ENCODE measurements around the gene KIAA0825. TPM values are rescaled to one million over a fixed set of nuclear protein-coding genes. Genes with fewer than 3 reads are reported as not detected.

The KIAA0825 gene
- total RNA-seq, 4 donors from 2014 or later: 0.60 to 2.5 (median 1.6) TPM

DNA sequence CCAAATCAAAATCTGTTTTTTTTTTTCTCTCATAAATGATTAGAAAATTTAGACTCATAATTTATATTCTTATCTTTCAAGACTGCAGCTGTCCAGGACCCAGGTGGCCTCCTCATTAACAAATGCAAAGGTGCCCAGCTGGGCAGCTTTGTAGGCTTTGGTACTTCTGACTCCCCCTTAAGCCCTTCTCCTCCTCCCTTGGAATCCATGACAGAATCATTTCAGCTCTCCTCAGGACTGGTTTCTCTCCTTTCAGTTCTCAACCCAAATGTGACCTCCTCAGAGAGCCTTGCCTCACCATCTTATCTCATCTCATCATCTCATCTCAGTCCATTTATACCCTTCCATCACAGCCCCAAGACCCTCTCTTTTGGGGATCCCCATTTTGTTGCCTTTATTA, 221.7 kb downstream of the KIAA0825 start:
- TF ChIP-seq POLR2A (IDR thresholded peaks at IDR 0.05): no peak
- TF ChIP-seq, protein P1, sequence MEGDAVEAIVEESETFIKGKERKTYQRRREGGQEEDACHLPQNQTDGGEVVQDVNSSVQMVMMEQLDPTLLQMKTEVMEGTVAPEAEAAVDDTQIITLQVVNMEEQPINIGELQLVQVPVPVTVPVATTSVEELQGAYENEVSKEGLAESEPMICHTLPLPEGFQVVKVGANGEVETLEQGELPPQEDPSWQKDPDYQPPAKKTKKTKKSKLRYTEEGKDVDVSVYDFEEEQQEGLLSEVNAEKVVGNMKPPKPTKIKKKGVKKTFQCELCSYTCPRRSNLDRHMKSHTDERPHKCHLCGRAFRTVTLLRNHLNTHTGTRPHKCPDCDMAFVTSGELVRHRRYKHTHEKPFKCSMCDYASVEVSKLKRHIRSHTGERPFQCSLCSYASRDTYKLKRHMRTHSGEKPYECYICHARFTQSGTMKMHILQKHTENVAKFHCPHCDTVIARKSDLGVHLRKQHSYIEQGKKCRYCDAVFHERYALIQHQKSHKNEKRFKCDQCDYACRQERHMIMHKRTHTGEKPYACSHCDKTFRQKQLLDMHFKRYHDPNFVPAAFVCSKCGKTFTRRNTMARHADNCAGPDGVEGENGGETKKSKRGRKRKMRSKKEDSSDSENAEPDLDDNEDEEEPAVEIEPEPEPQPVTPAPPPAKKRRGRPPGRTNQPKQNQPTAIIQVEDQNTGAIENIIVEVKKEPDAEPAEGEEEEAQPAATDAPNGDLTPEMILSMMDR (IDR thresholded peaks at IDR 0.05 in 4 of 5, conservative IDR thresholded peaks at IDR 0.05 in 1 of 5): no peak
- DNase-seq (no peak), ATAC-seq (no peak)
- in situ Hi-C loops (cut with MboI; ENCODE audit: low sequenced_read_pairs in 4 of 4): no loop called here
- H3K27ac ChIP-seq: no peak overlapping the region
- no peaks in the 10 kb centered on the region for H3K36me3 ChIP-seq
- H3K9me3 ChIP-seq: no peaks in the 10 kb centered on the region
- H3K27me3 ChIP-seq: no peaks in the 10 kb centered on the region
- H3K4me1 ChIP-seq: no peaks in the 10 kb centered on the region
- no peak overlapping the region for H3K4me3 ChIP-seq
- intact Hi-C loops (cut with DNase I; ENCODE audit: low total_unique reads): no loop called here

DNA sequence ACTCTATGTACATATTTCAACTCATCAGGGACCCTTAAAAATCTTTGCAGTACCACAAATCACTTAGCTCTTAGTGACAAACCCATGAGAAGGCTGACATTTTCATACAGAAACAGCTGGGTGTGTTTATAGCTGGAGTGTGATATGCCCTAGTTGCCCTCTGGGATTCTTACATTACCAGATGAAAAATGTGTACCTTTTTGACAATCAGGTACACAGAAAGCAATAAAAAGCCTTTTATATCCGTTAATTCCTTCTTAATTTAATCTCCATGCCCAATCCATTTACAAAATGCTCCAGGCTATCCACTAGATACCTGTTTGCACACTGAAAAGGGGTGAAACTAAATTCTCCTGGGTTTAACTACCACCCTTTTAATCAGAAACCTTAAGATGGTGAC, 222.9 kb downstream of the KIAA0825 start:
- no peak for DNase-seq
- Histone ChIP-seq H3K4me1 (no peaks in the 10 kb centered on the region), H3K27me3 (no peaks in the 10 kb centered on the region), H3K9me3 (no peaks in the 10 kb centered on the region), H3K27ac (no peak overlapping the region), H3K4me3 (no peak overlapping the region), H3K36me3 (no peaks in the 10 kb centered on the region)
- in situ Hi-C loops (cut with MboI; ENCODE audit: low sequenced_read_pairs in 4 of 4) (no loop called here), intact Hi-C loops (cut with DNase I; ENCODE audit: low total_unique reads) (no loop called here)
- ATAC-seq: no peak
- TF ChIP-seq, protein P1 (IDR thresholded peaks at IDR 0.05 in 4 of 5, conservative IDR thresholded peaks at IDR 0.05 in 1 of 5): no peak
- TF ChIP-seq POLR2A (IDR thresholded peaks at IDR 0.05): no peak

DNA sequence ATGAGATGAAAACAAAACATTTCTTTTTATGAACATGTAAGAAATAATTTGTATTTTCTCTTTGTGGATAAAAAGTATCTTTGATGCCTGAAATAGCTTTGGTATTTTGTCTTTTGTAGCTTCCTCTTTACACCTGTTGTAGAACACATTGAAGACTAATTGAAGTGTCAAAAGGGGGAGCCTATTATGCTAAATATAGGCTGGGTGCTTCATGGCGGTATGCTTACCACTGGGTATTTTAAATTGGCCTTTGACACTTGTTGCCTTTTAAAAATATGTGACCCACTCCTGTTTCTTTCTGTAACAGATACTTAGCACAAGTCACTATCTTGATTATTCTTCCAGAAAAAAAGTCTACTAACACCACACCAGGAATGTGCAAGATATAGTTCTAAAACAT, 226.4 kb downstream of the KIAA0825 start:
- H3K4me3 ChIP-seq: no peak overlapping the region
- ATAC-seq (no peak), DNase-seq (no peak)
- in situ Hi-C loops (cut with MboI; ENCODE audit: low sequenced_read_pairs in 4 of 4) (no loop called here), intact Hi-C loops (cut with DNase I; ENCODE audit: low total_unique reads) (no loop called here)
- H3K27ac ChIP-seq: no peak overlapping the region
- H3K36me3 ChIP-seq: no peaks in the 10 kb centered on the region
- H3K4me1 ChIP-seq: no peaks in the 10 kb centered on the region
- TF ChIP-seq, protein P1 (IDR thresholded peaks at IDR 0.05 in 4 of 5, conservative IDR thresholded peaks at IDR 0.05 in 1 of 5): no peak
- TF ChIP-seq POLR2A (IDR thresholded peaks at IDR 0.05): no peak
- H3K9me3 ChIP-seq: no peaks in the 10 kb centered on the region
- no peaks in the 10 kb centered on the region for H3K27me3 ChIP-seq

DNA sequence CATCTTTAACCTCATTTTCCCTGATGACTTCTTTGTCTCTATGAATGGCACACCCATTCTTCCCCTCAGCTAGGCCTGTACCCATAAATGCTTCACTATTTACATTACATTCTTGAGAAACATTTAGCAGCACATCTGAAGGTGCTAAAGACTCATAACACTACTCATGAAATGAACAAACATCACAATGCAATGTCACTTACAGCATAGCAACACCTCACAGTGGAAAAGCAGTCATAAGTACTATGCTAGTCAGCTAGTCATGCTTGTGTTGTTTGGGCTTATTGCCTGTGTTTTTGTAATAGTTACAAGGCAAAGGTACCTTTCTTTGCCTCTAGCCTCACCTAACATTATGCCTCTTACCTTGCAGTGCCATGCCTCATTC, 228.9 kb downstream of the KIAA0825 start:
- Histone ChIP-seq H3K27ac (no peak overlapping the region), H3K27me3 (no peaks in the 10 kb centered on the region), H3K36me3 (no peaks in the 10 kb centered on the region), H3K9me3 (no peaks in the 10 kb centered on the region), H3K4me3 (no peak overlapping the region), H3K4me1 (no peaks in the 10 kb centered on the region)
- intact Hi-C loops (cut with DNase I; ENCODE audit: low total_unique reads) (no loop called here), in situ Hi-C loops (cut with MboI; ENCODE audit: low sequenced_read_pairs in 4 of 4) (no loop called here)
- no peak for ATAC-seq
- no peak for DNase-seq
- no peak for TF ChIP-seq POLR2A (IDR thresholded peaks at IDR 0.05)
- TF ChIP-seq, protein P1 (IDR thresholded peaks at IDR 0.05 in 4 of 5, conservative IDR thresholded peaks at IDR 0.05 in 1 of 5): no peak

DNA sequence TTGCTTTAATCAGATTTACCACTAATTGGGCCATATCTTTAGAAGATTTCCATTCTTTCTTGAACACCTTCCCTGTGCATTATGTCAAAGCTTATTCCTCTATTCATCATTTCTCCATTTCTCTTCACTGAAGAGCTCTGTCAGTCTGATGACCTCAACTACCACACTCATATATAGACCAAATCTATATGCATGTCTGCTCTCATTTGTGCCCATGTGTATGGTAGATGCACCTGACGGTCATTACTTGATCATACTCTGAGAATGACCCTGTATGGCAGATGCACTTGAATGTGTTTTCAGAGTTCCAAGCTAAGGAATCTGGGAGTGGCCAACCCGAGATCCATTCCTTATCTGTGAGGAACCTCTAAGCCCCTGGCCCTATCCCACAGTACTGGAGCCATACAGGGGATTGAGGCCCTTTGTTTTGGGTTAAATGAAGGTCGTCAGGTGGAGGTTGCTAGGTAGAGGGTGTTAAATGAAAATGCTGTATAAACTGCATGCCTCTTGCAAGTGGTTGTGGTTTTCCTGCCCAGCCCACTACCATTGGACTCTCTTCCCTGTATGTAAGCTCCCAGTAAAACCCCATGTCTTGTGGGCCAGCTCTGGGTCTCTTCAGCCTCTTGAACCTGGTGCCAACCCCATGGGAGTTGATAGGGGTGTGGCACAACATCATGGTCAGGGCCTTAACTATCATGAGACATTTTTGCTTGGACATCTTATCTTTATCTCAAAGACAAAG, 229.5 kb downstream of the KIAA0825 start:
- DNase-seq: no peak
- in situ Hi-C loops (cut with MboI; ENCODE audit: low sequenced_read_pairs in 4 of 4): no loop called here
- Histone ChIP-seq H3K4me1 (no peaks in the 10 kb centered on the region), H3K27me3 (no peaks in the 10 kb centered on the region), H3K4me3 (no peak overlapping the region), H3K9me3 (no peaks in the 10 kb centered on the region), H3K27ac (no peak overlapping the region), H3K36me3 (no peaks in the 10 kb centered on the region)
- TF ChIP-seq POLR2A (IDR thresholded peaks at IDR 0.05): no peak
- TF ChIP-seq, protein P1 (IDR thresholded peaks at IDR 0.05 in 4 of 5, conservative IDR thresholded peaks at IDR 0.05 in 1 of 5): no peak
- intact Hi-C loops (cut with DNase I; ENCODE audit: low total_unique reads): no loop called here
- ATAC-seq: no peak
